HG03025 (cell line): ENCODE results near the gene RD3L.
"Not testable (repeated sequence)": the region's sequence is repeated elsewhere in the genome, so short reads cannot be mapped to it uniquely, and the experiment has no call there.

Experiments used
- ATAC-seq: cut with Tn5 transposase; IDR thresholded peaks from one replicate; pipeline ENCODE4 v1.9.1; 2021; ENCODE audit warnings: mild to moderate bottlenecking, moderate library complexity; ENCODE audit not compliant: unreplicated experiment, low FRiP score

Gene RD3L

DNA sequence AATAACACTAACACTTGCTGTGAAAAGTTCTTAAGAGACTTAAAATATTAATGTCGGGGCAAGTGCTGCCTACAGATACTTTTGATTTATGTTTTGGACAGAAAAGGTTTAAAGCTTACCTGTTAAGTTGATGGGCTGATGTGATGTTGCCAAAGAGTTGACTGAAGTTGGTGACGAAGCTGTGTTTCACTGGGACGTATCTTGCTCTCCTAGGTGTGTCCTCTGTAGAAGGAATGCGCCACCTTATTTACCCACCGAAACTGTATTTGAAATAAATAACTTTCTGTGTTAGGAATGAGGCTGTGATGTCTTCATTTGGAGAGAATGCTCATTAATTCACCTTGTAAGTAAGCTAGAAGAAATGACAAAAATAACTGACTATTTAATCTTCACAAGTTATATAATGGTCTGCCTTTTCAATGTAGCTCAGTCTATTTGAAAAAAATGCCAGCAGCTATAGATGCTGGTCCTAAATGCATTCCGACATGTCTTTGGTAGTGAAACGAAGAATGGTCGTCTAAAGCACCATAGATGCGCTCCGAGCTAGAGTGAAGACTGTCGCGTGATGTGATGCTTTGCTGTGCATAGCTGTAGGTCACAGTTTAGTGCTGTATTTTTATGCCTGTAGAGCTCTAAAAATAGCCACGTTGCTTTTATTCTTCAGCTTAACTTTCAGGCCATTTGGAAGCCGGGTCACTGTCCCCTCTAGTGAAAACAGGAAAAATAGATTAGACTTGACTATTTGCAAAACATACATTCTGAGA lies at the start of gene RD3L:
Gene RD3L, minus strand, starts transcription at position 557 of the 764 bp plus-strand sequence. CDS start 834 bp downstream, outside the sequence.
- ATAC-seq = no peak

DNA sequence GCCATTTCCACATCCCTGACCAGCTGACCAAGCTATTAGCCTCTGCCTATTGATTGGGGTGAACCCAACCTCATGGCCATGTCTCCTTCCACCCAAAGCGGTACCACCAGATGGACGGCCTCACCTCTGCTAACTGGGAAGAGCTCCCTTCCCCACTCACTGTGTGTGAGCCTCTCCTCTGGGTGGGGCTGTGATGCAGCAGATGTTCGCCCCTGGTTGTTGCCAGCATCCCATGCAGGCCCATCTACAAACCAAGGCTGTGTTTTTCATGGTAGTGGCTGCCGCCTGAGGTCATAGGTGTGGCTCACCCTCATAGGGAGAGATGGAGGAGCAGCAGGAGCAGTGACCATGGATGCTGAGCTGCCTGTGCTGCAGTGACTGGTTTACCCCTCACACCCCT lies 47.6 kb upstream of the RD3L start:
- no peak for ATAC-seq

GRCh38 chr14:103989034-103989433 lies 46.7 kb upstream of the RD3L start:
- no peak for ATAC-seq

- no peak for ATAC-seq
These were observed 41.9 kb upstream of the RD3L start for GRCh38 chr14:103984196-103984595.

GRCh38 chr14:103980623-103981238 lies 38.4 kb upstream of the RD3L start:
- ATAC-seq = not testable (repeated sequence)

- no peak for ATAC-seq
These were observed 32.2 kb upstream of the RD3L start for GRCh38 chr14:103974575-103974974.

DNA sequence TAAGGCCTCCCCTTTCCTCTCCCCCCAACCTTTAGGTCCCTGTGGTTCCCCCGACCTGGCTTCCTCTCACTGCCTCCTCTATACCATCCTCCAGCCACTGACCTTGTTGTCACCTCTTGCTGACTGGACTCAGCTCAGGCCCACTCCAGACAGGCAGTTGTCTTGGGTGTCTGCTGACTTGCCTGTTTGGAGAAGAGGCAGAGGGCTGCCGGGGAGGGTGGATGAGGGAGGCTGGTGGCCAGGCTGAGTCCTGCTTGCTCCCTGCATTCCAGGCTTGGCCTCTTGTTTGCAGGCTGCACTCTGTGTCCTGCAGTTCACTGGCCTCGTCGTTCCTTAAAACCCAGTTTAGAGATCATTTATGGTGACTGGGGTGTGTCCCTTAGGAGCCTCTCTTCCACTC lies 31.0 kb upstream of the RD3L start:
- no peak for ATAC-seq

GRCh38 chr14:103969961-103970360 lies 27.6 kb upstream of the RD3L start:
- ATAC-seq = no peak

- ATAC-seq = no peak
These were observed 24.3 kb upstream of the RD3L start for GRCh38 chr14:103966631-103967030.

DNA sequence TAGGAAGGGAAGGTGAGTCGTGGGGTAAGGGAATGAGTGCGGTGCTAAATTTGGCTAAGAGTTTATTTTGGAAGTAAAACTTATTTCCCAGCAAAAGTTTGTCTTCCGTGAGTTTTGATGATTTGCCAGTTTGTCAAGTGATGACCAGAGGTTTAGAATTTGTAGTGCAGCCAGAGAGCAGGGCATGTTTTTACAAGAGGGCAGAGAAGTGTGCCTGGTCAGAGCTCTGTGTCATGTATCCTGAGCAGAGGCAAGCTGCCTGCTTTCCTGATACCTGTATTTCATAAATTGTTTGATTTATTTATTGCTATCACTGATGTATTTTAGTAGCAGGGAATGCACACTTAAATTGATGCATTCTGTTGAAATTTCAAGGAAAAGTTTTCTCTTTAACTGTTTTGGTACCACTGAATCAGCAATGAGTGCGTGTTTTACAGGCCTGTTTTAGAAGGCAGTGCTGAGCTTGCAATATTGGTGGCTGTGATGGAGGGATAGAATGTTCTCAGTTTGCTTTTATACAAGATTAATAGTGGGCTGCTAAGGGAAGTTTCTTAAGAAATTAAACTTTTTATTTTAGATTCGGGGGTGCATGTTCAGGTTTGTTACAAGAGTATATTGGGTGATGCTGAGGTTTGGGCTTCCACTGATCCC lies 19.7 kb upstream of the RD3L start:
- no peak for ATAC-seq

DNA sequence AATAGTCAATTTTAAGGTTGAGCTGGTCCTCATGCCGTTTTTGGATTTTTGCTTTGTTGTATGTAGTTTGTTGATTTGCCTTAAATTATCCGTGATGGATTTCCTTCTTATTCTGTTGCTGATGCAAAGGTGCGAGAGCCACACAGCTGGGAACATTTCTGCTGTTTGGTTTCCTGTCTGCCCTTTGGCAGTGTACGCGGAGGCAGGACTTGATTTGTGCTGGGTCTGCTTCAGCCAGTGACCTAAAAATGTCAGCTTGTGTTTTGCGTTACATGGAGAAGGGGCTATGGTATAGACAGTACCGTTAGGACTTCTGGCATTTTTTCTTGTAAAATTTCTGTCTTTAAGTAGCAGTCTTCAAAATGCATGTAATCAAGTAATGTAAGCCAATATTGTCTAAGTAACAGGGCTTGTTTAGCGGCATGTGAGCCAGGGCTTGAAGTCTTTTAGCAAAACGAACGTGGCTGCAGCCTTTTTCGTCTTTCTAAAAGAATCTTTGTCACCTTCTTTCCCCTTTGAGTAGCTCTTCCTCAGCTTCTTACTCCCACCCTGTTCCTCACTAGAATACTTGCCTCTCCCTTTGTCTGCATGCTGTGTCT lies 18.2 kb upstream of the RD3L start:
- ATAC-seq = no peak

DNA sequence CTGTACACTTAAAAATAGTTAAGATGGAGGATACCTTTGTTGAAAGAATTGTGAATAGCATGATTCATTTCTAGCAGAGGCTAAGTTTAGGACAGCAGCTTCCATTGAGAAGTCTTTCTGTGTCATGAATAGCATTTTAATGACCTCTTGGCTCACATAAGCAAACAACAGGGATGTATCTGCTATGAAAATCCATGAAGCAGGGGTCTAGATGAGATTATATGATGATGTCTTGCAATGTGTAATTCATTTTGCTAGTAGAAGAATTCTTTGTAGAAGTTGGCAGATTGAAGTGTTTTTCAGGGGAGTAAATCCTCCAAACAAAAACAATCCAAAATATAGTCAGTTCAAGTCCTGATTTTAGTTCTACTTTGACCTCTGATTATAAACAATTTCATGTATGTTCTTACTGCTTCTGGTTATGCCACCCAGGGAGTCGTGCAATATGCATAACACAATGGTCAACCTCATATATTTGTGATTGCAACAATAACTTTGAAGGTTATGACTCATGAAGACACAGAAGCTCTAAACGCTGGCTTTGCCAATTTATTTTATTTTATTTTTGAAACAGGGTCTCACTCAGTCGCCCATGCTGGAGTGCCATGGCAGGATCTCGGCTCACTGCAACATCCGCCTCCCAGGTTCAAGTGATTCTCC lies 6.9 kb upstream of the RD3L start:
- ATAC-seq = no peak

DNA sequence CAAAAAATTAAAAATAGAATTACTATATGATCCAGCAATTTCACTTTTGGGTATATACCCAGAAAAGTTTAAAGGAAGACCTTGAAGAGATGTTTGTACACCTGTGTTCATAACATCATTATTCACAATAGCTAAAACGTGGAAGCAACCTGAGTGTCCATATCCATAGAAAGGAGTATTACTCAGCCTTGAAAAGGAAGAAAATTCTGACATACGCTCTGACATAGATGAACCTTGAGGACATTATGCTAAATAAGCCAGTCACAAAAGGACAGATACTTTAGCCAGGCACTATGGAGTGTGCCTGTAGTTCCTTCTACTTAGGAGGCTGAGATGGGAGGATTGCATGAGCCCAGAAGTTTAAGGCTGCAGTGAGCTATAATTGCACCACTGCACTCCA lies 6.1 kb upstream of the RD3L start:
- ATAC-seq = no peak

- ATAC-seq = no peak
These were observed 4.6 kb upstream of the RD3L start for GRCh38 chr14:103946975-103947374.

DNA sequence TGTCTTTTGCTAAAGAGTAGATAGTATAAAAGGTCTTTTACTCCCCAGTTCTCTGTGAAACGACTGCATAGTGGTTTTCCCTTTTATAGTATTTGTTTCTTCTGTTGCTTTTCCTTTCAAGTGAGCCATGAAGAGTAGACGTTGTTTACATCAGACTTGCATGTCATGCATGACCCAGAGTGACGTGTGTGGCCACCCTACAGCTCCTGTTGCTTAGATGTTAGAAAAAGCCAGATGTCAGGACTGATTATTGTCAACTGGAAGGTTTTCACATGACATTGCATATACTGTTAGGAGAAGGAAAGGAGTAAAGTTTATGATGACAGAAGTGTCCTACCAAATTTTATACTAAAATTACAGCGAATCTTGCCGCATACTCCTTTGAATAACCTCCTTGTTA lies 1.3 kb upstream of the RD3L start:
- ATAC-seq = no peak

DNA sequence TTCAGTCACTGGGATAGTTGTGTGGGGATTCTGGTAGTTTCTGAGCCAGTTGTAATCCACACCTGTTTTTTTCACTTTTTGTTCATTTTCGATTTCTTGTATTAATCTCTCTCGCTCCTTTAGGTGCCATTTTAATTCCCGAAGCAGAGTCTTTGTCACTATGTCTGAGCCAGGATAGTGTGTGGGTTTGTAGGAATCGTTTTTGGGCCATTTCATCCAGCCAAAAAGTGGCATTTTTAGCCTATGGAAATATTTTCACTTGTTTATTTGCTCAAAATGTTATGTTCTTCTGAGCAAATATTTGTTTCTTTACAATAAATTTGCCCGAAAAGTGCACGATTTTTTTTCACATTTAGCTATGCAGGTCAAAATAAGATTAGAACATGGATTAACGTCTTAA lies 867 bp downstream of the RD3L start:
- no peak for ATAC-seq

DNA sequence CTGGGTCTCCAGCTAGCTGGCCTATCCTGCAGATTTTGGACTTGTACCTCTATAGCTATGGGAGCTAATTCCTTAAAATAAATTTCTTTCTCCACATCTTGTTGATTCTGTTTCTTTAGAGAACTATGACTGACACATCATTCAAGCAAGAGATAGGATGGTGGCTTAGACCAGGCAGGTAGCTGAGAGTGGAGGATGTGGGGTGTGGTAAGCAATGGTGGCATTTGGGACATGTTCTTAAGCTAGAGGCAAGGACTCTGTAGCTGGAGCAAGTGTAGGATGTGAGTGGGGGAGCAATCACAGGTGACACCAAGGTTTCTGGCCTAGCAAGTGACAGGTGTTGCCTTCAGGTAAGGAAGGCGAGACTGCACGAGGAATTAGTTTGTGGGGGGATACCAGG lies 7.2 kb downstream of the RD3L start:
- ATAC-seq = no peak

DNA sequence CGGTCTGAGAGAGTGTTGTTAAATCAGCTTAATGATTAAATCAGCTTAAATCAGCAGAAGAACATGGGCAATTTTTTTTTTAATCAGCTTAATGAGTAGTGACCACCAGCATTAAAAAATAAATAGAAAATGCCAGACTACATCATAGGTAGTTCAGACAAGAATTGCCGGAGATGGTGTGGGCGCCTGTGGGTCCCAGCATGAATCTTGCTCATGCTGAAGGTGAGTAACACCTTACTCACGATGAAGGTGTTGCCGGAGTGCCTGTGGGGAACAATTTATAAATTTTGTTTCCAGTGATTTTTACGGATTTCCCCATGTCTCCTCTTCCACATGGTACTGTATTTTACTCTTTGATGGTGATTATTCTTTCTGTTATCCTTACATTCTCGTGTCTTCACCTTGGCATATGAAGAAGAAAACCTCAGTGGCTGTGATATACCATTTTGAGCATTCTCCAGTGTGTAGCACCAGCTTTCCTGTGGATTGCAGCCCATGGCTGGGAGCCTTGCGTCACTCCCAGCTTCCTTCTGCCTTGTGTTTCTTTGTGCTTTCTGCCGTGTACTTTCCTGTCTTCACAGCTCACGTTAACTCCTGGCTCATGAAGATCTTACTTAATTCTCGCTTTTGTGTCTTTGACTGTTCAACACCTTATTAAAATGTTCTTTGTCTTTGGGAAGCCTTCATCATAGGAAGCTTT lies 9.4 kb downstream of the RD3L start:
- no peak for ATAC-seq

GRCh38 chr14:103931422-103931821 lies 10.9 kb downstream of the RD3L start:
- ATAC-seq = no peak

DNA sequence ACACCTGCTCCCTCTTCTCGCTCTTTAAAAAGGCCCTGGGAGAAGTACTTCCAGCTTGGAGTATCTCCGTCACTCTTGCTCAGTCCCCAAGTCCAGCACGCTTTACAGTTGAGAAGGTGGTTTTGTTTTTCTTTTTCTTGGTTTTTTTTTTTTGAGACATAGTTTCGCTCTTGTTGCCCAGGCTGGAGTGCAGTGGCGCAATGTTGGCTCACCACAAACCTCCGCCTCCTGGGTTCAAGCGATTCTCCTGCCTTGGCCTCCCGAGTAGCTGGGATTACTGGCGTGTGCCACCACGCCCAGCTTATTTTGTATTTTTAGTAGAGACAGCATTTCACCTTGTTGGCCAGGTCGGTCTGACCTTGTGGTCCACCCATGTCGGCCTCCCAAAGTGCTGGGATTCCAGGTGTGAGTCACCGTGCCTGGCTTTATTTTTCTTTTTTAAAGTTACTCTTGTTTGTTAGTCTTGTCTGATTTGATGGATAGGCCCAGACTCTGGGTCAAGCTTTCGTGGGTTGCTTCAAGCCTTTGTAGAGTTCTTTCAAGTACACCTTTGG lies 12.2 kb downstream of the RD3L start:
- no peak for ATAC-seq
